Activated T-helper 9 cell treated with anti-CD3 and anti-CD28 coated beads, Interleukin-2, amount 50 U/mL, for 16 hours (primary cell): ENCODE data around the gene HSPA12B.

Experiments
- DNase-seq: peaks from one replicate; pipeline ENCODE4 v3.0.0-alpha.2; 2020; ENCODE audit warnings: low read depth

HSPA12B gene

GRCh38 chr20:3749087-3749688, 16.7 kb downstream of the HSPA12B start:
- no peak for DNase-seq

- DNase-seq: no peak
These were observed 17.4 kb downstream of the HSPA12B start for GRCh38 chr20:3749689-3750531.

- no peak for DNase-seq
These were observed 18.8 kb downstream of the HSPA12B start for GRCh38 chr20:3751305-3751674.

GRCh38 chr20:3751675-3752385, 19.3 kb downstream of the HSPA12B start:
- peak; percentile 20 for DNase-seq

- DNase-seq: no peak
These were observed 19.9 kb downstream of the HSPA12B start for GRCh38 chr20:3752386-3752759.

GRCh38 chr20:3753098-3753497, 20.6 kb downstream of the HSPA12B start:
- DNase-seq: no peak

GRCh38 chr20:3753501-3754275, 21.2 kb downstream of the HSPA12B start:
- no peak for DNase-seq

GRCh38 chr20:3754276-3754630, 21.8 kb downstream of the HSPA12B start:
- no peak for DNase-seq

- no peak for DNase-seq
These were observed 22.8 kb downstream of the HSPA12B start for GRCh38 chr20:3755269-3755668.

- DNase-seq: no peak
These were observed 23.5 kb downstream of the HSPA12B start for GRCh38 chr20:3755814-3756480.

GRCh38 chr20:3757268-3757667, 24.8 kb downstream of the HSPA12B start:
- DNase-seq: no peak

GRCh38 chr20:3758566-3758965, 26.1 kb downstream of the HSPA12B start:
- DNase-seq: no peak

- no peak for DNase-seq
These were observed 26.9 kb downstream of the HSPA12B start for GRCh38 chr20:3759316-3759823.

- no peak for DNase-seq
These were observed 27.4 kb downstream of the HSPA12B start for GRCh38 chr20:3759884-3760283.

GRCh38 chr20:3760655-3761348, 28.3 kb downstream of the HSPA12B start:
- DNase-seq: no peak

GRCh38 chr20:3763671-3764601, 31.5 kb downstream of the HSPA12B start:
- DNase-seq: no peak

GRCh38 chr20:3764659-3765058, 32.2 kb downstream of the HSPA12B start:
- no peak for DNase-seq

GRCh38 chr20:3765171-3765882, 32.8 kb downstream of the HSPA12B start:
- DNase-seq: no peak

- DNase-seq: no peak
These were observed 34.1 kb downstream of the HSPA12B start for GRCh38 chr20:3766422-3767109.
